H9 (cell line): Measurements from ENCODE around the gene BMPER. TPM values are rescaled to one million over a fixed set of nuclear protein-coding genes. Genes with fewer than 3 reads are reported as not detected.

Source experiments
- DNase-seq: peaks from one replicate; pipeline ENCODE4 v3.0.0-alpha.2; 2017
- H2AFZ ChIP-seq: one replicate; pipeline ENCODE4 v1.6.1; 2013; ENCODE audit warnings: mild to moderate bottlenecking, low read length, control low read depth, moderate library complexity
- H2AK5ac ChIP-seq: 2 replicates; pipeline ENCODE4 v1.6.1; 2013; ENCODE audit warnings: low read length, control low read depth, mixed read lengths; ENCODE audit not compliant: insufficient read length
- H2BK120ac ChIP-seq: one replicate; pipeline ENCODE4 v1.6.1; 2013; ENCODE audit warnings: low read depth, mild to moderate bottlenecking, low read length, control low read depth, inconsistent platforms; ENCODE audit not compliant: poor library complexity, severe bottlenecking
- H2BK12ac ChIP-seq: 2 replicates; pipeline ENCODE4 v1.6.1; 2013; ENCODE audit warnings: low read length, control low read depth, mixed read lengths, low read depth; ENCODE audit not compliant: insufficient read length
- H2BK15ac ChIP-seq: 2 replicates; pipeline ENCODE4 v1.6.1; 2013; ENCODE audit warnings: low read depth, low read length, control low read depth
- H2BK20ac ChIP-seq: one replicate; pipeline ENCODE4 v1.6.1; 2013; ENCODE audit warnings: low read depth, mild to moderate bottlenecking, low read length, control low read depth, inconsistent platforms; ENCODE audit not compliant: poor library complexity, severe bottlenecking
- H2BK5ac ChIP-seq: 2 replicates; pipeline ENCODE4 v1.6.1; 2013; ENCODE audit warnings: low read length, control low read depth, mixed read lengths; ENCODE audit not compliant: insufficient read length
- H3K14ac ChIP-seq: 2 replicates; pipeline ENCODE4 v1.6.1; 2013; ENCODE audit warnings: low read length, control low read depth; ENCODE audit not compliant: insufficient read depth
- H3K18ac ChIP-seq: 2 replicates; pipeline ENCODE4 v1.6.1; 2013; ENCODE audit warnings: low read depth, mild to moderate bottlenecking, mixed read lengths, low read length, control low read depth; ENCODE audit not compliant: insufficient read length
- H3K23ac ChIP-seq: 2 replicates; pipeline ENCODE4 v1.6.1; 2013; ENCODE audit warnings: low read length, control low read depth, mixed read lengths, low read depth; ENCODE audit not compliant: insufficient read length
- H3K23me2 ChIP-seq: 2 replicates; pipeline ENCODE4 v1.6.1; 2013; ENCODE audit warnings: low read depth, mild to moderate bottlenecking, mixed read lengths, low read length, control low read depth; ENCODE audit not compliant: insufficient read length, poor library complexity, severe bottlenecking
- H3K27ac ChIP-seq: 2 replicates; pipeline ENCODE4 v1.5.1; 2013; ENCODE audit warnings: low read length, control low read depth, mixed read lengths, low read depth; ENCODE audit not compliant: insufficient read length
- H3K27me3 ChIP-seq: 2 replicates; pipeline ENCODE4 v1.6.1; 2013; ENCODE audit warnings: low read length, control low read depth, inconsistent platforms; ENCODE audit not compliant: insufficient read depth
- H3K4ac ChIP-seq: 2 replicates; pipeline ENCODE4 v1.6.1; 2013; ENCODE audit warnings: low read depth, mild to moderate bottlenecking, control low read depth, inconsistent platforms, low read length, moderate library complexity
- H3K4me1 ChIP-seq: 2 replicates; pipeline ENCODE4 v1.6.1; 2013; ENCODE audit warnings: low read length, control low read depth, inconsistent platforms; ENCODE audit not compliant: insufficient read depth
- H3K4me2 ChIP-seq: 2 replicates; pipeline ENCODE4 v1.6.1; 2013; ENCODE audit warnings: low read length, control low read depth, mixed read lengths; ENCODE audit not compliant: insufficient read length, insufficient read depth
- H3K56ac ChIP-seq: 2 replicates; pipeline ENCODE4 v1.6.1; 2013; ENCODE audit warnings: low read depth, mild to moderate bottlenecking, mixed read lengths, low read length, control low read depth; ENCODE audit not compliant: insufficient read length
- H3K79me1 ChIP-seq: 2 replicates; pipeline ENCODE4 v1.6.1; 2013; ENCODE audit warnings: low read depth, mild to moderate bottlenecking, moderate library complexity, low read length, control low read depth, inconsistent platforms; ENCODE audit not compliant: insufficient read depth, poor library complexity, severe bottlenecking
- H3K79me2 ChIP-seq: 2 replicates; pipeline ENCODE4 v1.6.1; 2013; ENCODE audit warnings: low read length, control low read depth, inconsistent platforms; ENCODE audit not compliant: insufficient read depth
- H3K9ac ChIP-seq: 2 replicates; pipeline ENCODE4 v1.6.1; 2013; ENCODE audit warnings: low read length, control low read depth, mixed read lengths; ENCODE audit not compliant: insufficient read length; ENCODE audit errors: extremely low read depth
- H3K9me3 ChIP-seq: one replicate; pipeline ENCODE4 v1.6.1; 2013; ENCODE audit warnings: low read depth, low read length, inconsistent platforms; ENCODE audit not compliant: control insufficient read depth
- H3T11ph ChIP-seq: one replicate; pipeline ENCODE4 v1.6.1; 2013; ENCODE audit warnings: mild to moderate bottlenecking, low read length, control low read depth, inconsistent platforms
- H4K20me1 ChIP-seq: one replicate; pipeline ENCODE4 v1.6.1; 2013; ENCODE audit not compliant: control insufficient read depth, insufficient read length, insufficient read depth
- H4K5ac ChIP-seq: 2 replicates; pipeline ENCODE4 v1.6.1; 2013; ENCODE audit warnings: low read depth, mild to moderate bottlenecking, mixed read lengths, low read length, control low read depth; ENCODE audit not compliant: insufficient read length
- H4K8ac ChIP-seq: replicated peaks from 2 replicates; pipeline ENCODE4 v1.6.1; 2013; ENCODE audit warnings: low read length, control low read depth, mixed read lengths, low read depth; ENCODE audit not compliant: insufficient read length
- H4K91ac ChIP-seq: 2 replicates; pipeline ENCODE4 v1.6.1; 2013; ENCODE audit warnings: low read depth, mild to moderate bottlenecking, moderate library complexity, mixed read lengths, low read length, control low read depth; ENCODE audit not compliant: insufficient read length
- H3K27ac Mint-ChIP-seq, 3 experiments: 2 replicates in 2 of 3; 3 replicates in 1 of 3; pipeline ENCODE4 v1.8.0; 2020 to 2021; ENCODE audit warnings: mixed read lengths in 3 of 3, mild to moderate bottlenecking in 1 of 3, moderate library complexity in 1 of 3
- H3K27me3 Mint-ChIP-seq: 2 replicates; pipeline ENCODE4 v1.8.0; 2021; ENCODE audit warnings: low read depth, mild to moderate bottlenecking, moderate library complexity, mixed read lengths
- H3K36me3 Mint-ChIP-seq, 3 experiments: 2 replicates in 2 of 3; 3 replicates in 1 of 3; pipeline ENCODE4 v1.8.0; 2020 to 2021; ENCODE audit warnings: low read depth in 3 of 3, mixed read lengths in 3 of 3; ENCODE audit not compliant: insufficient read depth in 1 of 3
- H3K4me1 Mint-ChIP-seq, 2 experiments: 2 replicates each; pipeline ENCODE4 v1.8.0; 2020; ENCODE audit warnings: mixed read lengths in 2 of 2
- H3K4me3 Mint-ChIP-seq, 2 experiments: 2 replicates in 1 of 2; 3 replicates in 1 of 2; pipeline ENCODE4 v1.8.0; 2020 to 2021; ENCODE audit warnings: mild to moderate bottlenecking in 2 of 2, mixed read lengths in 2 of 2, moderate library complexity in 1 of 2
- H3K9me3 Mint-ChIP-seq, 2 experiments: 2 replicates in 1 of 2; 3 replicates in 1 of 2; pipeline ENCODE4 v1.8.0; 2020; ENCODE audit warnings: mild to moderate bottlenecking in 2 of 2, mixed read lengths in 2 of 2, moderate library complexity in 1 of 2
- WGBS: extraction: QIAGEN DNeasy Blood & Tissue Kit; methylation state at CpG from one replicate; pipeline ENCODE4 v1.1.7; 2013; ENCODE audit warnings: missing lambda C conversion rate, low lambda C conversion rate, mixed read lengths; ENCODE audit not compliant: insufficient read length; ENCODE audit errors: extremely low coverage; 5-methylcytosine and 5-hydroxymethylcytosine counted together
- total RNA-seq: library from RNA; stranded (reverse); gene quantifications from 2 replicates; pipeline ENCODE4 v1.2.1, GENCODE V29; 2021
- TF ChIP-seq, protein P1 (sequence below): fragments of 200-600 bp; sonication (generic); conservative IDR thresholded peaks from 3 replicates; pipeline ENCODE4 v1.8.0; 2021; ENCODE audit warnings: antibody characterized with exemption, mild to moderate bottlenecking

BMPER gene
- total RNA-seq, 1 experiment from 2014 or later = 0.20 TPM

GRCh38 chr7:34066411-34066810 lies 161.1 kb downstream of the BMPER start:
- H3K14ac ChIP-seq = no peak overlapping the region
- Mint-ChIP-seq H3K27me3 (no peaks in the 10 kb centered on the region), H3K27ac (no peak overlapping the region), H3K36me3 (no peaks in the 10 kb centered on the region), H3K4me3 (no peak overlapping the region), H3K9me3 (no peaks in the 10 kb centered on the region), H3K4me1 (peaks cover 25 to 27% of the 10 kb centered on the region in 2 experiments)
- no peak overlapping the region for H3K9ac ChIP-seq
- no peak overlapping the region for H4K8ac ChIP-seq
- H2BK15ac ChIP-seq = no peak overlapping the region
- H4K20me1 ChIP-seq = no peaks in the 10 kb centered on the region
- no peaks in the 10 kb centered on the region for H3K79me2 ChIP-seq
- TF ChIP-seq, protein P1, sequence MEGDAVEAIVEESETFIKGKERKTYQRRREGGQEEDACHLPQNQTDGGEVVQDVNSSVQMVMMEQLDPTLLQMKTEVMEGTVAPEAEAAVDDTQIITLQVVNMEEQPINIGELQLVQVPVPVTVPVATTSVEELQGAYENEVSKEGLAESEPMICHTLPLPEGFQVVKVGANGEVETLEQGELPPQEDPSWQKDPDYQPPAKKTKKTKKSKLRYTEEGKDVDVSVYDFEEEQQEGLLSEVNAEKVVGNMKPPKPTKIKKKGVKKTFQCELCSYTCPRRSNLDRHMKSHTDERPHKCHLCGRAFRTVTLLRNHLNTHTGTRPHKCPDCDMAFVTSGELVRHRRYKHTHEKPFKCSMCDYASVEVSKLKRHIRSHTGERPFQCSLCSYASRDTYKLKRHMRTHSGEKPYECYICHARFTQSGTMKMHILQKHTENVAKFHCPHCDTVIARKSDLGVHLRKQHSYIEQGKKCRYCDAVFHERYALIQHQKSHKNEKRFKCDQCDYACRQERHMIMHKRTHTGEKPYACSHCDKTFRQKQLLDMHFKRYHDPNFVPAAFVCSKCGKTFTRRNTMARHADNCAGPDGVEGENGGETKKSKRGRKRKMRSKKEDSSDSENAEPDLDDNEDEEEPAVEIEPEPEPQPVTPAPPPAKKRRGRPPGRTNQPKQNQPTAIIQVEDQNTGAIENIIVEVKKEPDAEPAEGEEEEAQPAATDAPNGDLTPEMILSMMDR = no peak
- no CpG with 5 or more reads among the region's 1 CpG for whole genome bisulfite sequencing
- no peak overlapping the region for H2BK20ac ChIP-seq
- H3K4ac ChIP-seq = no peak overlapping the region
- H3K4me2 ChIP-seq = no peak overlapping the region
- no peak overlapping the region for H3T11ph ChIP-seq
- H4K91ac ChIP-seq = no peak overlapping the region
- no peaks in the 10 kb centered on the region for H3K27me3 ChIP-seq
- H2AK5ac ChIP-seq = no peak overlapping the region
- no peak overlapping the region for H3K56ac ChIP-seq
- no peak overlapping the region for H2AFZ ChIP-seq
- no peak overlapping the region for H2BK120ac ChIP-seq
- H3K79me1 ChIP-seq = no peaks in the 10 kb centered on the region
- H3K23me2 ChIP-seq = no peaks in the 10 kb centered on the region
- H3K23ac ChIP-seq = no peak overlapping the region
- no peak overlapping the region for H3K18ac ChIP-seq
- H3K9me3 ChIP-seq = no peaks in the 10 kb centered on the region
- no peak overlapping the region for H4K5ac ChIP-seq
- no peak for DNase-seq
- peaks cover 12% of the 10 kb centered on the region; the same call in 1 of the 2 replicates for H3K4me1 ChIP-seq
- no peak overlapping the region for H2BK5ac ChIP-seq
- H3K27ac ChIP-seq = no peak overlapping the region
- no peak overlapping the region for H2BK12ac ChIP-seq
